GM12801 (cell line): Measurements from ENCODE around the gene QSOX2.

ENCODE experiments used
- TF ChIP-seq, protein P1 (sequence below): IDR thresholded peaks from one replicate; pipeline ENCODE4 v1.5.1; 2011; ENCODE audit warnings: control low read depth; ENCODE audit not compliant: insufficient read length; ENCODE audit errors: extremely low read depth

Gene QSOX2

DNA sequence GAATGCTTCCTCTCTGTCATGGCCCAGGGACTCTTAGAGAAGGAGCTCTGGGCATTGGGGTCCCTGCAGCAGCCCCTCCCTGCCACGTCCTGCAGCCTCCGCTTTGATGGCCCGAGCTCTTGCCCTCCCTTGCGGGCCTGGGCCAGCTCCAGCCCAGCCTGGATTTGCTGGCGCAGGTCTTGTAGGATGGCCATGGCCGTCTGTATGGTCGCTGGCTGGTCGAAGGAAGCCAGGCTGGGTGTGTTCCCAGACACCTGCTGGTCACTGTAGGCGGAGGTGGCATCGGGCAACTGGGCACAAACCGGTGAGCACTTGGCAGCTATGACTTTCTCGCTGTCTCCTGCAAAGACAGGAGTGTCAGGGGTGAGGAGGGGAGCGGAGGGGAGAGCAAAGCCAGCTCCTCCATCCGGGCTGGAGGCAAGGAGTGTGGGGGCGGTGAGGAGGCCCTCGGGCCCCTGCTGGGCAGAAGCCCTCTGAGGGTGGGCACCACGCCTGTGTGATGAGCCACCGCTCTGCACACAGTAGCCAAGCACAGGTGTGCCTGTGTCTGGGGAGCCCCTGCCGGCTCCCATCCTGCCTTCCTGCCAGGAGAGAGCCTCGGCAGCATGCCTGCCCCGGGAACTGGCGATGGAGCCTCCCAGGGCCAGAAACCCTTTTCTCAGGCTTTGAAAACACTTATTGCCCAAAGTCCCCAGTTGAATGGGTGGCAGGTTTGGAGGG is 45.9 kb upstream of the QSOX2 start:
- TF ChIP-seq, protein P1, sequence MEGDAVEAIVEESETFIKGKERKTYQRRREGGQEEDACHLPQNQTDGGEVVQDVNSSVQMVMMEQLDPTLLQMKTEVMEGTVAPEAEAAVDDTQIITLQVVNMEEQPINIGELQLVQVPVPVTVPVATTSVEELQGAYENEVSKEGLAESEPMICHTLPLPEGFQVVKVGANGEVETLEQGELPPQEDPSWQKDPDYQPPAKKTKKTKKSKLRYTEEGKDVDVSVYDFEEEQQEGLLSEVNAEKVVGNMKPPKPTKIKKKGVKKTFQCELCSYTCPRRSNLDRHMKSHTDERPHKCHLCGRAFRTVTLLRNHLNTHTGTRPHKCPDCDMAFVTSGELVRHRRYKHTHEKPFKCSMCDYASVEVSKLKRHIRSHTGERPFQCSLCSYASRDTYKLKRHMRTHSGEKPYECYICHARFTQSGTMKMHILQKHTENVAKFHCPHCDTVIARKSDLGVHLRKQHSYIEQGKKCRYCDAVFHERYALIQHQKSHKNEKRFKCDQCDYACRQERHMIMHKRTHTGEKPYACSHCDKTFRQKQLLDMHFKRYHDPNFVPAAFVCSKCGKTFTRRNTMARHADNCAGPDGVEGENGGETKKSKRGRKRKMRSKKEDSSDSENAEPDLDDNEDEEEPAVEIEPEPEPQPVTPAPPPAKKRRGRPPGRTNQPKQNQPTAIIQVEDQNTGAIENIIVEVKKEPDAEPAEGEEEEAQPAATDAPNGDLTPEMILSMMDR = no peak

DNA sequence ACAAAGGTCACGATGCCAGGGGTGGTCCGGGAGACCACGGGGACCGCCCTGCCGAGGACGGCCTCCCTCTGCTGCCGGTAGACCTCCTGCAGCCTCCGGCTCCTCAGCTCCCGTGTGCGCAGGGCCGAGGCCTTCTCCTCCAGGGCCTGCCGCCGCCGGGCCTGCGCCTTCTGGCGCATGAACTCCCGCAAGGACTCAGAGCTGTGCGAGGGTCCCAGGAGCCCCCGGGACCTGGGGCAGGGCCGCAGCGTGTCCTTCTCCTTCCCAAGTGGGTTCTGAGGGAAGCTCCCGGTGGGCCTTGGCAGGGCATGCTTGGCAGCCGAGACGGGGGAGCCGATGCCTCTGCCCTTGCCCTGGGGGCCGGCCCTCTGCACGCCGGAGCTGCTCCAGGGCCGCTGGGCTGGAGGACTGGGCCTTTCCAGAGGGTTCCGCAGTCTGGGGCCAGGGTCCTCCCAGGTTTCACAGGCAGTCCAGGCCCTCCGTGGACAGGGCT is 44.9 kb upstream of the QSOX2 start:
- TF ChIP-seq, protein P1 = no peak

DNA sequence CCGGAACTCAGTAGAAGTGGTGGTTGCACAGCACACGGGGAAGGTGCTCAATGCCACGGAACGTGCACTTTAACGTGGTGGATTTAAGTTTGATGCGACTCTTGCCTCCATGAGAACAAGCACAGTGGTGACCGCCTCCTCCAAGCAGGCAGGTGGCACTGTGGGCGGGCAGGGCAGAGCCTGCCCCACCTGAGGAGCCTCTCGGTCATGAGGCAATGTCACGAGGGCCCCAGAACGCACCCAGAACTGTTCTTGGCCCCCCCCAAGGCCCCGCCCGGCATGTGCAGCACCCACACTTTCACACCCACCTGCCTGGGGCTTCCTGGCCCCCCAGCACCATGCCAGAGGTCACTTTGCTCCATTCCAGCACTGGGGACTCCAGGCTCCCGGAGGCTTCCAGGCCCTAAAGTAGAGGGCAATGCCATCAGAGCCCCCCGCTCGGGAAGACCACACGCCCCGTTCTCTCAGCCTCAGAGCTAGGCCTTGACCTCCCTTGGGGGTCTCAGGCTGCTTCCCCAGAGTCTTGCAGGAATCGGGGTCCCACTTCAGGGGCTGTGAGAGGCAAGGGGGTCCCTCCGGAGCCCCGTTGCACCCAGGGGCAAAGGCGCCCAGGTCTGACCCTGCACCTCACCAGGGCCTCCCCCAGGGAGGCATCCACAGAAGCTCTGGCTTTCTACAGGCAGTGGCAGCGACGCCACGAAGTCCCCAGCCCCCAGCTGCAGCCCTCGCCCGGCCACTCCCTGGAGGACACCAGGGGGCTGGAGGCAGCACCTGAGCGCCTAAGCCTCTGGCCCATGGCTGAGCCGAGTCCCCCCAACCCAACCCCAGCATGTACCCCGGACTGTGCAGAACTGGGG is 44.3 kb upstream of the QSOX2 start:
- TF ChIP-seq, protein P1 = no peak

DNA sequence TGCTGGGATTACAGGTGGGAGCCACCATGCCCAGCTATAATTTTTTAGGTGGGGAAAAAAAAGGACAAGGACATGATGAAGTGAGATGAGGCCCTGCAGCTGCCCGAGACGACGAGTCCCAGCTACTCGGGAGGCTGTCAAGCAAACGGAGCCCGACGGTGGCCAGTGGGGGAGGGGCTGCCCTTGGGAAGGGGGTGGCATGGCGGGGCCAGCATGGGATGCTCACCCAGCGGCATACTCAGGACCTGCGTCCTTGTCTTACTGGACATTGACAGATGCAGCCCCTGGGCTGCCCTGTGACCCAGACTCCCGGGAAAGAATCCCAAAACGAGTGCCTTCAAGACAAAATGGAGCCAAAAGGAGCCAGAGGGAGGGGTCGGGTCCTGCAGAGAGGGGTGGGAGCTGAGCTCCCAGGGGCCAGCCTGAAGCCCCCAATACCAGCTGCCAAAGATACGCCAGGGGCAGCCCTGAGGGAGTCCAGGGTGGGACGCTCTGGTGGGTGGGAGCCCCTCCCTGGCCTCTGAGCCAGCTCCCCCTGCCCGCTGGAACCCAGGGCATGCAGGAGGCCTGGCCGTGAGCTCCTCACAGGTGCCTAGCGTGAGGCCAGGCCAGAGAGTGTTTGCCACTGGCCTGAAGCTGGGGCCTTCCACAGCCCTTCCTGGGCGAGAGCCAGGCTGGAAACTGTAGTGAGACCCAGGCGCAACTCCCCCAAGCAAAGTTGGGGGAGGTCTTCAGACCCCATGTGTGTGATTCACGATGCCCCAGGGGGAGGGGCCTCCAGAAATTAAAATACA is 42.5 kb upstream of the QSOX2 start:
- TF ChIP-seq, protein P1 = no peak

DNA sequence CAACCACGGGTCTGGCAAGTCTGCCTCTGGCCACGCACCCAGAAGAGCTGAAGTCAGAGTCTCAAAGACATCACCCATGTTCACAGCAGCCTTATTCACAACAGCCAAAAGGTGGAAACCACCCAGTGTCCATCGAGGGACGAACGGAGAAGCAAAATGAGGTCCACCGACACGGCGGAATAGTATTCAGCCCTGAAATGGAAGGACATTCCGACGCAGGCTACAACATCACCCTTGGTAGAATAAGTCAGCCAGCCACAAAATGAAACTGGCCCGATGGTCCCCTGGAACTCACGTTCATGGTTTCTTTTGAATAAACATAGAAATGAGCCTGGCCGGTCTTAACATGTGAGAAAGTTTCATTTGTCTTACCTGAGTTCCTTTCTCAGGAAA is 41.4 kb upstream of the QSOX2 start:
- TF ChIP-seq, protein P1 = no peak

DNA sequence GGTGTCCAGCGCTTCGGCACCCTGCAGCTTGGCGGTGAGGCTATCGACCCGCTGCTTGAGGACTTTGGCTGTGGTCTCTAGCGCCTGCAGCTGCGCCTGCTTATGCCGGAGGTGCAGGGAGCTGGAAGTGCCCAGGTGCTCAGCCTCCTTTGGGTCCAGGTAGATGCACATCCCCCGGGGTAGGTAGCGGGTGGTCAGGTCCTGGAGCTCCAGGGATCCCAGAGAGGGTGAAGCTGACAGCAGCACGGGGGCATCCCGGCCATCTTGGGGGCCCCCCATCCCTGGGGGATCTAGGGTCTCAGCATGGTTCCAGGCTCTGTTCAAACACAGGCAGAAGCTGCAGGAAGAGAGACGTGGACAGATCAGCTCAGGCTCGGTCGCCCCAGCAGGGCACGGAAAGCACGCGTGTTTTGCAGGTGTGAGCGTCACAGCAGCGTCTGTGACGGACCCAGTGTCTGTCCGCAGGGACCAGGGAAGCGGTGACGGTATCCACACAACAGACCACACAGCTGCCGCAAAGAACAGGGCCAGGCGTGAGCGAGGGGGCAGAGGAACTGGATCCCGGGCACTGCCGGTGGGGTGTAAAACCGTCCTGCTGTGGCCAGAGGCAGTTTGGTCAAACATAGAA is 40.9 kb upstream of the QSOX2 start:
- TF ChIP-seq, protein P1 = no peak
